K562 (cell line): ENCODE measurements around the gene SEMA5A. TPM values are rescaled to one million over a fixed set of nuclear protein-coding genes. Genes with fewer than 3 reads are reported as not detected.

ENCODE experiments used
- ATAC-seq: fragments of 200-7000 bp; cut with Tn5 transposase; 3 replicates; pipeline ENCODE4 v1.9.1; 2020; ENCODE audit warnings: moderate library complexity
- BruUV-seq: library from RNA; stranded (reverse); fragments of 400-500 nt; replicated peaks from 2 replicates; lab custom pipeline; 2021; lab: Mats Ljungman, UMichigan
- CTCF ChIA-PET: fragments of 300-600 bp; formaldehyde crosslinking; extraction: SDS; loops from one replicate; lab custom pipeline; 2021; ENCODE audit warnings: low intra/inter-chr PET ratio; lab: Yijun Ruan, JAX
- POLR2A ChIA-PET: fragments of 300-600, 350-650 bp; sonication (Branson Sonifier 250); formaldehyde crosslinking; extraction: SDS; loops from one replicate; lab custom pipeline; 2021; ENCODE audit warnings: antibody characterized with exemption, inconsistent platforms; lab: Yijun Ruan, JAX
- DNase-seq, 4 experiments: peaks; one replicate each; pipeline versions ENCODE4 v3.0.0 to v3.0.0-alpha.2; 2011 to 2018; ENCODE audit warnings: low spot score in 3 of 4, mixed read lengths in 3 of 4; ENCODE audit errors: extremely low read depth in 1 of 4
- FAIRE-seq: peaks from 2 replicates; lab custom pipeline; 2011; peaks lifted over from hg19 to GRCh38; lab: Jason Lieb, UNC
- H2AFZ ChIP-seq: 2 replicates; pipeline ENCODE4 v1.6.0; 2011; ENCODE audit warnings: low read depth, low read length, control low read depth, inconsistent platforms
- H3K27ac ChIP-seq: fragments of 200-600 bp; 3 replicates; pipeline ENCODE4 v1.8.0; 2011; ENCODE audit warnings: low read depth, mild to moderate bottlenecking, control low read depth, inconsistent platforms, low read length, moderate library complexity, mixed read lengths; ENCODE audit errors: extremely low read depth
- H3K27me3 ChIP-seq, 2 experiments: fragments of 300-600 bp in 1 of 2; 2 replicates in 1 of 2; 3 replicates in 1 of 2; pipeline versions ENCODE4 v1.6.0 to v1.8.0; 2011; ENCODE audit warnings: inconsistent platforms in 2 of 2, low read length in 2 of 2, mild to moderate bottlenecking in 1 of 2, mixed read lengths in 1 of 2, moderate library complexity in 1 of 2; ENCODE audit not compliant: control insufficient read depth in 2 of 2, insufficient read depth in 2 of 2
- H3K36me3 ChIP-seq: fragments of 300-600 bp; 3 replicates; pipeline ENCODE4 v1.8.0; 2011; ENCODE audit warnings: mild to moderate bottlenecking, low read length, inconsistent platforms; ENCODE audit not compliant: control insufficient read depth, insufficient read depth
- H3K4me1 ChIP-seq, 2 experiments: fragments of 200-600 bp in 1 of 2; replicated peaks in 1 of 2; 2 replicates in 1 of 2; 3 replicates in 1 of 2; pipeline versions ENCODE4 v1.5.1 to v1.8.0; 2011; ENCODE audit warnings: inconsistent platforms in 2 of 2, low read length in 2 of 2, mild to moderate bottlenecking in 1 of 2, mixed read lengths in 1 of 2, moderate library complexity in 1 of 2; ENCODE audit not compliant: control insufficient read depth in 2 of 2, insufficient read depth in 2 of 2
- H3K4me2 ChIP-seq: 2 replicates; pipeline ENCODE4 v1.6.1; 2011; ENCODE audit warnings: low read length, control low read depth, inconsistent platforms, mixed read lengths; ENCODE audit not compliant: insufficient read depth
- H3K4me3 ChIP-seq: fragments of 200-600 bp; sonication (generic), shearing (Covaris generic); 2 replicates; pipeline ENCODE4 v1.5.1; 2016; ENCODE audit warnings: control low read depth, inconsistent platforms
- H3K79me2 ChIP-seq: fragments of 200-600 bp; 3 replicates; pipeline ENCODE4 v1.8.0; 2011; ENCODE audit warnings: low read length, inconsistent platforms; ENCODE audit not compliant: control insufficient read depth, insufficient read depth
- H3K9ac ChIP-seq, 2 experiments: 2 replicates each; pipeline versions ENCODE4 v1.6.0 to v1.6.1; 2011; ENCODE audit warnings: low read depth in 2 of 2, low read length in 2 of 2, control low read depth in 1 of 2, inconsistent platforms in 1 of 2, mild to moderate bottlenecking in 1 of 2, mixed read lengths in 1 of 2; ENCODE audit not compliant: insufficient read depth in 1 of 2
- H3K9me1 ChIP-seq: one replicate; pipeline ENCODE4 v1.6.0; 2011; ENCODE audit warnings: inconsistent platforms, mild to moderate bottlenecking, low read length, moderate library complexity; ENCODE audit not compliant: control insufficient read depth, insufficient read depth
- H3K9me3 ChIP-seq: replicated peaks from 2 replicates; pipeline ENCODE4 v1.5.1; 2011; ENCODE audit warnings: low read depth, low read length, inconsistent platforms; ENCODE audit not compliant: control insufficient read depth, insufficient read depth
- H4K20me1 ChIP-seq: replicated peaks from 2 replicates; pipeline ENCODE4 v1.6.1; 2011; ENCODE audit warnings: low read length, inconsistent platforms, mixed read lengths; ENCODE audit not compliant: control insufficient read depth, insufficient read depth
- ARHGAP35 ChIP-seq: fragments of 450-650 bp; IDR thresholded peaks from 2 replicates; pipeline ENCODE4 v1.6.1; 2018; ENCODE audit not compliant: partially characterized antibody
- BRCA1 ChIP-seq, 2 experiments: fragments of 450-650 bp in 1 of 2; sonication (generic) in 1 of 2; formaldehyde crosslinking in 1 of 2; IDR thresholded peaks; 2 replicates each; pipeline versions ENCODE4 v1.5.0 to v1.6.1; 2017 to 2020; ENCODE audit warnings: mild to moderate bottlenecking in 1 of 2, missing genetic modification reagents in 1 of 2
- ETV5 ChIP-seq: sonication (generic); formaldehyde crosslinking; IDR thresholded peaks from 2 replicates; pipeline ENCODE4 v1.4.0; 2020; ENCODE audit warnings: low read depth, mild to moderate bottlenecking, missing genetic modification reagents
- ZNF347 ChIP-seq: fragments of 450-650 bp; formaldehyde crosslinking; IDR thresholded peaks from 2 replicates; pipeline ENCODE4 v1.4.0; 2020; ENCODE audit warnings: low read depth, mild to moderate bottlenecking, moderate library complexity
- WGBS: fragments of 100-300 bp; shearing (Covaris generic); methylation state at CpG from one replicate; pipeline ENCODE4 v1.1.6; 2016; ENCODE audit warnings: low coverage, mixed read lengths; ENCODE audit not compliant: insufficient coverage; ENCODE audit errors: missing lambda C conversion rate; 5-methylcytosine and 5-hydroxymethylcytosine counted together
- in situ Hi-C: fragments of 300-500 bp; cut with MboI; formaldehyde crosslinking; loops from 4 replicates; pipeline ENCODE4 v1.15.0; 2018; ENCODE audit warnings: inconsistent platforms, mixed read lengths
- intact Hi-C: fragments of 100-400 bp; cut with micrococcal nuclease; formaldehyde crosslinking; loops from 2 replicates; pipeline ENCODE4 v1.14.2; 2022
- polyA plus RNA-seq, 8 experiments: library from polyadenylated mRNA; depleted of rRNA in 4 of 8; stranded (reverse) in 5 of 8; unstranded in 3 of 8; fragments of >200 nt; fragmentation: Nextera tagmentation in 2 of 8; fragmentation: Illumina TruSeq in 1 of 8; extraction: Ambion mirVana in 2 of 8; extraction: Trizol in 1 of 8; gene quantifications; 2 replicates each; pipeline versions ENCODE4 v1.2.1 to v1.2.3, GENCODE V29; 2011 to 2014; ENCODE audit warnings: inconsistent platforms in 1 of 8, missing spikeins in 1 of 8
- total RNA-seq, 7 experiments: library from RNA; depleted of rRNA in 6 of 7; stranded (reverse); fragments of >200 nt in 6 of 7; fragmentation: Illumina TruSeq in 2 of 7; extraction: Trizol in 2 of 7; gene quantifications; 2 replicates each; pipeline versions ENCODE4 v1.2.1 to v1.2.3, GENCODE V29; 2011 to 2021; ENCODE audit warnings: low replicate concordance in 1 of 7
- TF ChIP-seq, protein P1 (sequence below): fragments of 450-650 bp; conservative IDR thresholded peaks from 2 replicates; pipeline ENCODE4 v1.6.1; 2016; ENCODE audit warnings: missing genetic modification characterization, low read depth, mild to moderate bottlenecking, missing compliant biosample characterization, moderate library complexity

Gene SEMA5A
- total and polyA plus RNA-seq, 9 of the 15 experiments (the other 6 are each of a cell fraction or from before 2014, with no cell fraction given) = 0.02 TPM; not detected in 8

GRCh38 chr5:9222054-9222976 lies 323.6 kb downstream of the SEMA5A start:
- FAIRE-seq (no peak), DNase-seq (no peak), ATAC-seq (no peak)
- BruUV-seq = no TSS peak
- Histone ChIP-seq H3K9me1 (no peaks in the 10 kb centered on the region), H3K36me3 (no peaks in the 10 kb centered on the region), H2AFZ (no peak overlapping the region), H3K4me3 (no peak overlapping the region), H4K20me1 (no peaks in the 10 kb centered on the region), H3K27me3 (no peaks in the 10 kb centered on the region), H3K27ac (no peak overlapping the region), H3K9me3 (no peaks in the 10 kb centered on the region), H3K4me2 (no peak overlapping the region), H3K4me1 (no peaks in the 10 kb centered on the region), H3K9ac (no peak overlapping the region), H3K79me2 (no peaks in the 10 kb centered on the region)
- ChIA-PET CTCF (no interaction called here), POLR2A (no interaction called here)
- TF ChIP-seq BRCA1 (IDR thresholded peaks at IDR 0.05) (no peak), BRCA1 (CRISPR knock-in tag; IDR thresholded peaks at IDR 0.05) (no peak), ARHGAP35 (no peak), ETV5 (CRISPR knock-in tag) (no peak), ZNF347 (no peak)
- TF ChIP-seq, protein P1, sequence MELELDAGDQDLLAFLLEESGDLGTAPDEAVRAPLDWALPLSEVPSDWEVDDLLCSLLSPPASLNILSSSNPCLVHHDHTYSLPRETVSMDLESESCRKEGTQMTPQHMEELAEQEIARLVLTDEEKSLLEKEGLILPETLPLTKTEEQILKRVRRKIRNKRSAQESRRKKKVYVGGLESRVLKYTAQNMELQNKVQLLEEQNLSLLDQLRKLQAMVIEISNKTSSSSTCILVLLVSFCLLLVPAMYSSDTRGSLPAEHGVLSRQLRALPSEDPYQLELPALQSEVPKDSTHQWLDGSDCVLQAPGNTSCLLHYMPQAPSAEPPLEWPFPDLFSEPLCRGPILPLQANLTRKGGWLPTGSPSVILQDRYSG (tag) = no peak
- intact Hi-C loops = no loop called here
- WGBS = 3% methylated on average over 7 of the region's 7 CpGs
- in situ Hi-C loops = no loop called here
